HCT116 (cell line): ENCODE results near the gene HIVEP2. TPM values are rescaled to one million over a fixed set of nuclear protein-coding genes. Genes with fewer than 3 reads are reported as not detected.

Source experiments
- ATAC-seq: fragments of 200-7000 bp; cut with Tn5 transposase; 2 replicates; pipeline ENCODE4 v1.9.1; 2020; ENCODE audit warnings: mild to moderate bottlenecking, moderate library complexity
- BruUV-seq: library from RNA; stranded (reverse); fragments of 400-500 nt; replicated peaks from 2 replicates; lab custom pipeline; 2021; lab: Mats Ljungman, UMichigan
- CTCF ChIA-PET: fragments of 300-600 bp; sonication (Branson Sonifier 250); formaldehyde crosslinking; loops from one replicate; lab custom pipeline; 2021; ENCODE audit warnings: antibody characterized with exemption; lab: Charles Lee
- POLR2A ChIA-PET: fragments of 300-600, 350-600 bp; sonication (Branson Sonifier 250); formaldehyde crosslinking; loops from one replicate; lab custom pipeline; 2021; ENCODE audit warnings: antibody characterized with exemption; lab: Charles Lee
- RAD21 ChIA-PET, 2 experiments: fragments of 300-600 bp; sonication (Branson Sonifier 250); formaldehyde crosslinking; loops; one replicate each; lab custom pipeline; 2023; ENCODE audit warnings: low total read pairs in 2 of 2; ENCODE audit not compliant: uncharacterized antibody in 2 of 2, unreplicated experiment in 2 of 2, low non-redundant PET in 1 of 2; lab: Charles Lee
- DNase-seq: peaks from one replicate; pipeline ENCODE4 v3.0.0-alpha.2; 2010; ENCODE audit warnings: low read depth, low spot score
- H2AFZ ChIP-seq: fragments of 200-600 bp; shearing (Covaris generic), sonication (generic); 2 replicates; pipeline ENCODE4 v1.6.1; 2017; ENCODE audit warnings: low read depth, mixed run types, mixed read lengths, antibody characterized with exemption, low read length; ENCODE audit not compliant: poor library complexity, severe bottlenecking
- H3K27ac ChIP-seq: 2 replicates; pipeline ENCODE4 v1.5.1; 2012; ENCODE audit warnings: low read depth, low read length
- H3K27me3 ChIP-seq: fragments of 200-600 bp; sonication (generic); 2 replicates; pipeline ENCODE4 v1.6.1; 2016; ENCODE audit warnings: mixed run types, low read length, mixed read lengths; ENCODE audit not compliant: insufficient read depth
- H3K36me3 ChIP-seq, 2 experiments: fragments of 200-500 bp in 1 of 2; fragments of 200-600 bp in 1 of 2; sonication (Bioruptor generic) in 1 of 2; sonication (generic) in 1 of 2; 2 replicates each; pipeline versions ENCODE4 v1.5.1 to v1.6.1; 2014 to 2016; ENCODE audit warnings: low read length in 2 of 2, inconsistent platforms in 1 of 2, mixed read lengths in 1 of 2, mixed run types in 1 of 2; ENCODE audit not compliant: insufficient read depth in 2 of 2, control insufficient read depth in 1 of 2
- H3K4me1 ChIP-seq, 2 experiments: fragments of 200-600 bp in 1 of 2; sonication (generic) in 1 of 2; 2 replicates each; pipeline versions ENCODE4 v1.5.1 to v1.6.1; 2012 to 2017; ENCODE audit warnings: low read length in 2 of 2, inconsistent platforms in 1 of 2, mild to moderate bottlenecking in 1 of 2, mixed read lengths in 1 of 2, mixed run types in 1 of 2, moderate library complexity in 1 of 2; ENCODE audit not compliant: insufficient read depth in 2 of 2, control insufficient read depth in 1 of 2
- H3K4me2 ChIP-seq: fragments of 200-600 bp; sonication (generic); 2 replicates; pipeline ENCODE4 v1.6.1; 2017; ENCODE audit warnings: mixed run types, low read length, mixed read lengths
- H3K4me3 ChIP-seq, 2 experiments: fragments of 200-600 bp in 1 of 2; sonication (generic) in 1 of 2; replicated peaks in 1 of 2; 2 replicates each; pipeline ENCODE4 v1.5.1; 2011 to 2016; ENCODE audit warnings: low read length in 2 of 2, control low read depth in 1 of 2, low read depth in 1 of 2, mild to moderate bottlenecking in 1 of 2, mixed read lengths in 1 of 2, mixed run types in 1 of 2
- H3K79me2 ChIP-seq: fragments of 200-600 bp; sonication (generic); 2 replicates; pipeline ENCODE4 v1.6.1; 2017; ENCODE audit warnings: mild to moderate bottlenecking, mixed run types, low read length, moderate library complexity, mixed read lengths; ENCODE audit not compliant: insufficient read depth
- H3K9ac ChIP-seq: fragments of 200-600 bp; sonication (generic); 2 replicates; pipeline ENCODE4 v1.6.1; 2016; ENCODE audit warnings: low read length, mixed read lengths
- H3K9me2 ChIP-seq: fragments of 200-600 bp; sonication (generic), shearing (Covaris generic); 2 replicates; pipeline ENCODE4 v1.6.1; 2017; ENCODE audit warnings: mixed run types, mild to moderate bottlenecking, moderate library complexity; ENCODE audit not compliant: insufficient read depth
- H3K9me3 ChIP-seq, 2 experiments: fragments of 200-500 bp in 1 of 2; fragments of 200-600 bp in 1 of 2; sonication (Bioruptor generic) in 1 of 2; sonication (generic) in 1 of 2; 2 replicates each; pipeline ENCODE4 v1.6.1; 2014 to 2017; ENCODE audit warnings: low read length in 2 of 2, mixed read lengths in 2 of 2, inconsistent platforms in 1 of 2, low read depth in 1 of 2, mild to moderate bottlenecking in 1 of 2, mixed run types in 1 of 2, moderate library complexity in 1 of 2; ENCODE audit not compliant: control insufficient read depth in 1 of 2, insufficient read depth in 1 of 2
- H4K20me1 ChIP-seq: fragments of 200-600 bp; sonication (generic), shearing (Covaris generic); 2 replicates; pipeline ENCODE4 v1.6.1; 2017; ENCODE audit warnings: mixed run types, mild to moderate bottlenecking, moderate library complexity; ENCODE audit not compliant: insufficient read depth
- EGR1 ChIP-seq: IDR thresholded peaks from 2 replicates; pipeline ENCODE4 v1.6.1; 2012; ENCODE audit warnings: low read depth
- EZH2 ChIP-seq: fragments of 200-600 bp; sonication (generic); IDR thresholded peaks from 2 replicates; pipeline ENCODE4 v1.6.1; 2017; ENCODE audit warnings: antibody characterized with exemption, mixed run types
- EZH2phosphoT487 ChIP-seq: fragments of 200-600 bp; IDR thresholded peaks from 2 replicates; pipeline ENCODE4 v1.6.1; 2018; ENCODE audit warnings: antibody characterized with exemption, borderline replicate concordance
- FOSL1 ChIP-seq: IDR thresholded peaks from 2 replicates; pipeline ENCODE4 v1.6.1; 2012; ENCODE audit warnings: low read depth
- SP1 ChIP-seq: IDR thresholded peaks from 2 replicates; pipeline ENCODE4 v1.6.1; 2012; ENCODE audit warnings: low read depth
- YY1 ChIP-seq: IDR thresholded peaks from 2 replicates; pipeline ENCODE4 v1.6.1; 2011; ENCODE audit warnings: low read length, low read depth, moderate library complexity, mild to moderate bottlenecking; ENCODE audit not compliant: insufficient replicate concordance; ENCODE audit errors: extremely low read depth
- ZBTB33 ChIP-seq: IDR thresholded peaks from 2 replicates; pipeline ENCODE4 v1.6.1; 2011; ENCODE audit warnings: mild to moderate bottlenecking, low read length, moderate library complexity; ENCODE audit not compliant: insufficient replicate concordance; ENCODE audit errors: extremely low read depth
- intact Hi-C: fragments of 100-400 bp; cut with micrococcal nuclease; formaldehyde crosslinking; loops from 2 replicates; pipeline ENCODE4 v1.10.0; 2022
- total RNA-seq: library from RNA; stranded (reverse); gene quantifications from one replicate; pipeline ENCODE4 v1.2.1, GENCODE V29; 2021; ENCODE audit not compliant: unreplicated experiment

HIVEP2 gene
- total RNA-seq, 1 experiment from 2014 or later = 8.1 TPM

DNA sequence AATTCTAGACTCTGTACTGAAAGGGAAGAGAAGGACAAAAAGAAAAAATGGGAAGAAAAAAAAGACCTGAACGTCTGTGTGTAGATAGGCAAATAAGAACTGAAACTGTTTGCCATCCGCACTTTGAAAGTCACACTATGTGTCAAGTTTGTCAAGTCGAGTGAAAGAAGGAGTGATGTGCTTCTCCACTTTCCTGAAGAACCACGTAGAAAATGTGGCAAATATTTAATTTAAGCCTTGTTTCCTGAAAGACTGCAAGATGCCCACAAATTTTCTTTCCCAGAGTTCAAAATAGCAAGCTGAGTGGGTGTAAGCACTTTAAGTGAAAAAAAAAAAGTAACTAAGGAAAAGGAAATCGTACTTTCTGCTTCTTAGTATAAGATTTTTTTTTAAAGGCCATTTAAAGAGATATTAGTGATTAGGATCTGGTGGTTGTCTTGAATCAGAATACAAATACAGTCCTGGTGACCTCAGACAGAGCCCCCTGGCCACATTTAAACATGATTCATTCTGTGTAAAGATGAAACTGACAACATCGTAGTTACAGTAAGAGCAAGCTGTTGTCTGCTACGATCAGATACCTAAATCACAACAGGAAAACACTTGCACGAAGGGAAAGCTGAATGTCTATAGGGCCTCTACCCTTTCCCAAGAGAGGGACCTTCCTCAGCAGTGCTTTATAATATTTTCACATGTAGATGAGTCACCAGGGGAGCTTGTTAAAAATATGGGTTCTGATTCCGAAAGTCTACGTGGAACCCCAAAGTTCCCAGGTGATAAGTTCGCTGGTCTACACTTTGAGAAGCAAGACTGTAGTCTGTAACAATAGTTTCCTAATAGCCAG, 102.3 kb downstream of the HIVEP2 start:
- Histone ChIP-seq H3K27me3 (no peaks in the 10 kb centered on the region), H3K4me1 (peaks cover 36 to 72% of the 10 kb centered on the region in 2 experiments), H3K79me2 (no peaks in the 10 kb centered on the region), H2AFZ (no peak overlapping the region), H3K27ac (no peak overlapping the region), H3K36me3 (no peaks in the 10 kb centered on the region), H3K9me2 (no peaks in the 10 kb centered on the region), H3K4me3 (no peak overlapping the region), H3K9ac (no peak overlapping the region), H4K20me1 (no peaks in the 10 kb centered on the region), H3K4me2 (no peak overlapping the region; the same call in 1 of the 2 replicates), H3K9me3 (no peaks in the 10 kb centered on the region)
- ATAC-seq (no peak), DNase-seq (no peak)
- CTCF ChIA-PET = interaction anchor here (0.9 kb wide), 1 partner anchor 22 kb away, joined by 3 read pairs; no protein-coding TSS in a partner anchor
- TF ChIP-seq SP1 = no peak
- no peak for TF ChIP-seq EGR1
- no peak for TF ChIP-seq YY1
- no peak for TF ChIP-seq FOSL1
- no peak for TF ChIP-seq EZH2phosphoT487
- TF ChIP-seq EZH2 = no peak
- TF ChIP-seq ZBTB33 = no peak
- RAD21 ChIA-PET = no interaction called here
- POLR2A ChIA-PET = no interaction called here
- intact Hi-C loops = no loop called here
- BruUV-seq = no TSS peak
